ENCODE results near the gene HSD3B7. TPM values are rescaled to one million over a fixed set of nuclear protein-coding genes. Genes with fewer than 3 reads are reported as not detected.
A peak's percentile ranks its signal among the peaks of the same experiment; 100 is the strongest.

Gene HSD3B7
- total and polyA plus RNA-seq, 10 of the 15 experiments (the other 5 are each of a cell fraction or from before 2014, with no cell fraction given), result 0.18 to 1.8 (median 0.48) TPM; not detected in 1

GRCh38 chr16:30948667-30949649 is 36.0 kb upstream of the HSD3B7 start, which contains the start of gene ORAI3 (continued):
- TF ChIP-seq REST (IDR thresholded peaks at IDR 0.05; ENCODE audit: low read depth, low read length) (no peak), SUPT20H (IDR thresholded peaks at IDR 0.05; ENCODE audit: borderline replicate concordance, control insufficient read depth, low read depth, low read length) (no peak), ELK1 (IDR thresholded peaks at IDR 0.05; ENCODE audit: low read depth, low read length) (no peak), RCOR1 (conservative IDR thresholded peaks at IDR 0.05; ENCODE audit: low read depth, low read length) (no peak), STAT3 (IDR thresholded peaks at IDR 0.05; ENCODE audit: low read depth, low read length) (no peak), CBFB (IDR thresholded peaks at IDR 0.05; ENCODE audit: low read depth) (peak; percentile 81), BCL11A (IDR thresholded peaks at IDR 0.05; ENCODE audit: low read depth, low read length) (no peak), TARDBP (IDR thresholded peaks at IDR 0.05; ENCODE audit: borderline replicate concordance) (no peak), HSF1 (IDR thresholded peaks at IDR 0.05; ENCODE audit: low read depth, low read length) (no peak), ZZZ3 (IDR thresholded peaks at IDR 0.05; ENCODE audit: control insufficient read depth, insufficient read length, low read depth) (no peak), RUNX3 (IDR thresholded peaks at IDR 0.05; ENCODE audit: low read length) (peak; percentile 38), YBX1 (IDR thresholded peaks at IDR 0.05) (no peak), POU2F2 (IDR thresholded peaks at IDR 0.05; ENCODE audit: borderline replicate concordance, low read depth, low read length) (0 out of 3 replicates have a peak, but pooled peaks have one; percentile 42), SMC3 (IDR thresholded peaks at IDR 0.05; ENCODE audit: borderline replicate concordance, low read length) (no peak), GATAD2B (conservative IDR thresholded peaks at IDR 0.05; ENCODE audit: low read depth) (peak; percentile 94), ZNF622 (IDR thresholded peaks at IDR 0.05) (no peak), KDM1A (IDR thresholded peaks at IDR 0.05; ENCODE audit: borderline replicate concordance) (no peak), ESRRA (IDR thresholded peaks at IDR 0.05; ENCODE audit: low read length) (no peak), ZSCAN29 (IDR thresholded peaks at IDR 0.05) (no peak)
- TF ChIP-seq, protein P1, sequence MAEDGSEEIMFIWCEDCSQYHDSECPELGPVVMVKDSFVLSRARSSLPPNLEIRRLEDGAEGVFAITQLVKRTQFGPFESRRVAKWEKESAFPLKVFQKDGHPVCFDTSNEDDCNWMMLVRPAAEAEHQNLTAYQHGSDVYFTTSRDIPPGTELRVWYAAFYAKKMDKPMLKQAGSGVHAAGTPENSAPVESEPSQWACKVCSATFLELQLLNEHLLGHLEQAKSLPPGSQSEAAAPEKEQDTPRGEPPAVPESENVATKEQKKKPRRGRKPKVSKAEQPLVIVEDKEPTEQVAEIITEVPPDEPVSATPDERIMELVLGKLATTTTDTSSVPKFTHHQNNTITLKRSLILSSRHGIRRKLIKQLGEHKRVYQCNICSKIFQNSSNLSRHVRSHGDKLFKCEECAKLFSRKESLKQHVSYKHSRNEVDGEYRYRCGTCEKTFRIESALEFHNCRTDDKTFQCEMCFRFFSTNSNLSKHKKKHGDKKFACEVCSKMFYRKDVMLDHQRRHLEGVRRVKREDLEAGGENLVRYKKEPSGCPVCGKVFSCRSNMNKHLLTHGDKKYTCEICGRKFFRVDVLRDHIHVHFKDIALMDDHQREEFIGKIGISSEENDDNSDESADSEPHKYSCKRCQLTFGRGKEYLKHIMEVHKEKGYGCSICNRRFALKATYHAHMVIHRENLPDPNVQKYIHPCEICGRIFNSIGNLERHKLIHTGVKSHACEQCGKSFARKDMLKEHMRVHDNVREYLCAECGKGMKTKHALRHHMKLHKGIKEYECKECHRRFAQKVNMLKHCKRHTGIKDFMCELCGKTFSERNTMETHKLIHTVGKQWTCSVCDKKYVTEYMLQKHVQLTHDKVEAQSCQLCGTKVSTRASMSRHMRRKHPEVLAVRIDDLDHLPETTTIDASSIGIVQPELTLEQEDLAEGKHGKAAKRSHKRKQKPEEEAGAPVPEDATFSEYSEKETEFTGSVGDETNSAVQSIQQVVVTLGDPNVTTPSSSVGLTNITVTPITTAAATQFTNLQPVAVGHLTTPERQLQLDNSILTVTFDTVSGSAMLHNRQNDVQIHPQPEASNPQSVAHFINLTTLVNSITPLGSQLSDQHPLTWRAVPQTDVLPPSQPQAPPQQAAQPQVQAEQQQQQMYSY (CRISPR knock-in tag; IDR thresholded peaks at IDR 0.05), result no peak
